ENCODE data around the gene RUSC2. TPM values are rescaled to one million over a fixed set of nuclear protein-coding genes. Genes with fewer than 3 reads are reported as not detected.
A peak's percentile ranks its signal among the peaks of the same experiment; 100 is the strongest.

RUSC2 gene
- total and polyA plus RNA-seq, 3 experiments from 2014 or later, result 1.1 TPM; not detected in 1

DNA sequence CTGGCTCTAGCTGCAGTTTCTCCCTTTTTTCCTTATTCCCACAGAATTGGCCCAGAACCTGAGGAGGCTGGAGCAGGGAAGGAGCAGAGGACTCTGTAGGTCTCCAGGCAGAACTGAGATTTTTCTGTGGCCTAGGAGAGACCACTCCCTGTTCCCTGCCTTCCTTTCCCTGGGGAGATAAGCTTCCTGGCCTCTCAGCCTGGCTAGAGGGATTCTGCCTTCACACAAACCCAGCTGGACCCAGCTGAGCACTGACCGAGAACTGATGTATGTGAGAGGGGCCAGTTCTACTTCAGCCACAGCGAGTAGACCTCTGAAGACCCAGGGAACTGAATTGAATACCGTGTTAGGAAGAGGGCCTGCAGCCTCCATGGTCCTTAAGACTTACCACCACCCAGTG, 48.0 kb downstream of the RUSC2 start:
- Histone ChIP-seq H3K9me3 (ENCODE audit: low read length) (no peaks in the 10 kb centered on the region), H3K36me3 (ENCODE audit: insufficient read depth, low read length) (no peaks in the 10 kb centered on the region), H3K27me3 (ENCODE audit: insufficient read depth, low read length, poor library complexity, severe bottlenecking) (peaks cover 4% of the 10 kb centered on the region), H3K27ac (ENCODE audit: low read depth, low read length) (no peak overlapping the region), H3K4me3 (ENCODE audit: low read length) (no peak overlapping the region), H3K4me1 (ENCODE audit: insufficient read depth, low read length) (no peaks in the 10 kb centered on the region)
- no peak overlapping the region for H3K4me3 Mint-ChIP-seq
- H3K9me3 Mint-ChIP-seq, result no peaks in the 10 kb centered on the region
- DNase-seq, result no peak
- peaks cover 8 to 57% of the 10 kb centered on the region in 2 donors for H3K27me3 Mint-ChIP-seq
- CTCF ChIA-PET, result no interaction called here
- no peaks in the 10 kb centered on the region for H3K4me1 Mint-ChIP-seq
- no peak overlapping the region for H3K27ac Mint-ChIP-seq
- H3K36me3 Mint-ChIP-seq, result no peaks in the 10 kb centered on the region
- POLR2A ChIA-PET, result no interaction called here

GRCh38 chr9:35538361-35539234, 48.7 kb downstream of the RUSC2 start:
- Mint-ChIP-seq H3K27me3 (peaks cover 8 to 59% of the 10 kb centered on the region in 2 donors), H3K4me3 (no peak overlapping the region), H3K9me3 (no peaks in the 10 kb centered on the region), H3K4me1 (no peaks in the 10 kb centered on the region), H3K27ac (peak overlapping the region in 1 of 8 donors; percentile 45), H3K36me3 (no peaks in the 10 kb centered on the region)
- no peak overlapping the region for H3K4me3 ChIP-seq (ENCODE audit: low read length)
- no peaks in the 10 kb centered on the region for H3K4me1 ChIP-seq (ENCODE audit: insufficient read depth, low read length)
- no peaks in the 10 kb centered on the region for H3K36me3 ChIP-seq (ENCODE audit: insufficient read depth, low read length)
- POLR2A ChIA-PET, result no interaction called here
- H3K27ac ChIP-seq (ENCODE audit: low read depth, low read length), result no peak overlapping the region
- CTCF ChIA-PET, result no interaction called here
- peaks cover 4% of the 10 kb centered on the region for H3K27me3 ChIP-seq (ENCODE audit: insufficient read depth, low read length, poor library complexity, severe bottlenecking)
- DNase-seq, result no peak
- no peaks in the 10 kb centered on the region for H3K9me3 ChIP-seq (ENCODE audit: low read length)

Other genes with a start within 250 kb of the RUSC2 start
- 10 to 100 TPM; 44.2 to 46.8 TPM for gene TESK1, start 115.2 kb downstream of the RUSC2 start, total RNA-seq
- 15.9 TPM for gene TESK1, start 115.2 kb downstream of the RUSC2 start, polyA plus RNA-seq
- gene CD72, start 128.3 kb downstream of the RUSC2 start, total RNA-seq, result 1 to 10 TPM; 6.4 to 6.5 TPM
- gene CD72, start 128.3 kb downstream of the RUSC2 start, polyA plus RNA-seq, result 5.1 TPM
- 10 to 100 TPM; 43.1 TPM for gene SIT1, start 160.8 kb downstream of the RUSC2 start, total RNA-seq
- 196 TPM for gene SIT1, start 160.8 kb downstream of the RUSC2 start, polyA plus RNA-seq
- gene RMRP, start 167.9 kb downstream of the RUSC2 start, total RNA-seq, result over 10,000 TPM in 1 of 2 experiments, 1,000 to 10,000 TPM in 1; 7,718 to 11,549 TPM
- not detected for gene RMRP, start 167.9 kb downstream of the RUSC2 start, polyA plus RNA-seq
- 10 to 100 TPM; 18.5 to 20.0 TPM for gene CCDC107, start 168.2 kb downstream of the RUSC2 start, total RNA-seq
- gene CCDC107, start 168.2 kb downstream of the RUSC2 start, polyA plus RNA-seq, result 105 TPM
- gene ARHGEF39, start 175.1 kb downstream of the RUSC2 start, total RNA-seq, result 10 to 100 TPM in 1 of 2 experiments, 1 to 10 TPM in 1; 7.7 to 10.7 TPM
- 1.2 TPM for gene ARHGEF39, start 175.1 kb downstream of the RUSC2 start, polyA plus RNA-seq
- gene CA9, start 183.8 kb downstream of the RUSC2 start, total RNA-seq, result under 1 TPM in 1 of 2 experiments, not detected in 1; 0.75 TPM
- not detected for gene CA9, start 183.8 kb downstream of the RUSC2 start, polyA plus RNA-seq
- gene TPM2, start 199.8 kb downstream of the RUSC2 start, total RNA-seq, result 1 to 10 TPM; 6.6 to 7.3 TPM
- gene TPM2, start 199.8 kb downstream of the RUSC2 start, polyA plus RNA-seq, result 0.22 TPM
- 100 to 1,000 TPM; 248 to 249 TPM for gene TLN1, start 242.1 kb downstream of the RUSC2 start, total RNA-seq
- 161 TPM for gene TLN1, start 242.1 kb downstream of the RUSC2 start, polyA plus RNA-seq
- 10 to 100 TPM; 38.0 to 38.6 TPM for gene CREB3, start 242.6 kb downstream of the RUSC2 start, total RNA-seq
- gene CREB3, start 242.6 kb downstream of the RUSC2 start, polyA plus RNA-seq, result 53.6 TPM

Data from CD8-positive, alpha-beta memory T cell (primary cell).